HG03460 (cell line): Measurements from ENCODE around the gene IGSF9.

Experiments
- ATAC-seq: cut with Tn5 transposase; IDR thresholded peaks from one replicate; pipeline ENCODE4 v1.9.1; 2021; ENCODE audit not compliant: unreplicated experiment

IGSF9 gene

GRCh38 chr1:159933347-159933746, 12.1 kb downstream of the IGSF9 start:
- ATAC-seq = no peak

GRCh38 chr1:159932296-159933285, 12.8 kb downstream of the IGSF9 start:
- ATAC-seq = no peak

GRCh38 chr1:159931795-159932173, 13.6 kb downstream of the IGSF9 start:
- ATAC-seq = no peak

- no peak for ATAC-seq
These were observed 14.2 kb downstream of the IGSF9 start for GRCh38 chr1:159931101-159931794.

- ATAC-seq = no peak
These were observed 14.8 kb downstream of the IGSF9 start for GRCh38 chr1:159930634-159931033.

GRCh38 chr1:159930216-159930615, 15.2 kb downstream of the IGSF9 start:
- ATAC-seq = no peak

GRCh38 chr1:159929155-159930051, 16.0 kb downstream of the IGSF9 start:
- no peak for ATAC-seq

- no peak for ATAC-seq
These were observed 16.8 kb downstream of the IGSF9 start for GRCh38 chr1:159928491-159929050.

- ATAC-seq = no peak
These were observed 17.5 kb downstream of the IGSF9 start for GRCh38 chr1:159927849-159928431.

GRCh38 chr1:159927211-159927848, 18.1 kb downstream of the IGSF9 start:
- no peak for ATAC-seq

GRCh38 chr1:159925719-159926078, 19.7 kb downstream of the IGSF9 start:
- ATAC-seq = no peak

- ATAC-seq = peak; percentile 51
These were observed 20.4 kb downstream of the IGSF9 start, which contains the start of gene TAGLN2 for GRCh38 chr1:159924791-159925718. TAGLN2 (minus strand) TSS chr1:159925507; CDS start chr1:159920509, 4,998 bp downstream.

GRCh38 chr1:159924025-159924790, 21.2 kb downstream of the IGSF9 start:
- no peak for ATAC-seq

GRCh38 chr1:159923203-159924024, 22.0 kb downstream of the IGSF9 start:
- peak; percentile 30 for ATAC-seq

- no peak for ATAC-seq
These were observed 22.8 kb downstream of the IGSF9 start for GRCh38 chr1:159922511-159923202.

- no peak for ATAC-seq
These were observed 23.5 kb downstream of the IGSF9 start for GRCh38 chr1:159921700-159922504.
